NCI-H1436 treated with DMSO at 0.1 percent for 48 hours (cell line): Measurements from ENCODE around the gene NKAIN2.
"Not testable (repeated sequence)": the region's sequence is repeated elsewhere in the genome, so short reads cannot be mapped to it uniquely, and the experiment has no call there.

Source experiments
- DNase-seq: peaks from one replicate; lab custom pipeline; 2025; lab: John Stamatoyannopoulos, UW

The NKAIN2 gene

GRCh38 chr6:124203101-124203811 is 399.6 kb downstream of the NKAIN2 start:
- DNase-seq: no peak

GRCh38 chr6:124203812-124204167 is 400.1 kb downstream of the NKAIN2 start:
- no peak for DNase-seq

DNA sequence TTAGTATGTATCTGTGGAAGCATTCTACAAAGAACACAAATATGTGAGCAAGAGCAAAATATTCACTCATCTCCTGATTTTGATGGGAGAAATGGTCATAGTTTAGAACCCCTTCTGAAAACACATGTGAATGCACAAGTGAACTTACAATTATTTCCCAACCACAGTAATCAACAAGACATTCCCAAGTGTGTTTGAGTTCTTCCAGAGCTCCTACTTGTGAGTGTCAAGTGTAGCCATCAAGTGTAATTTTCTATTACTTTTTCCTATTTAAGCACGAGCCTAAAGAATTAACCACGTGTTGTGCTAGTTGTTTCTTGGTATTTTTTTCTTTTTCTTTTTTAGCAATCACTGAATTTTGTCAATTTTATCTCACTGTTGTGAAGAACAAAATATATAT is 402.3 kb downstream of the NKAIN2 start:
- no peak for DNase-seq

GRCh38 chr6:124223611-124224345 is 420.1 kb downstream of the NKAIN2 start:
- no peak for DNase-seq

- DNase-seq: no peak
Observed at GRCh38 chr6:124226396-124226795, 422.7 kb downstream of the NKAIN2 start.

DNA sequence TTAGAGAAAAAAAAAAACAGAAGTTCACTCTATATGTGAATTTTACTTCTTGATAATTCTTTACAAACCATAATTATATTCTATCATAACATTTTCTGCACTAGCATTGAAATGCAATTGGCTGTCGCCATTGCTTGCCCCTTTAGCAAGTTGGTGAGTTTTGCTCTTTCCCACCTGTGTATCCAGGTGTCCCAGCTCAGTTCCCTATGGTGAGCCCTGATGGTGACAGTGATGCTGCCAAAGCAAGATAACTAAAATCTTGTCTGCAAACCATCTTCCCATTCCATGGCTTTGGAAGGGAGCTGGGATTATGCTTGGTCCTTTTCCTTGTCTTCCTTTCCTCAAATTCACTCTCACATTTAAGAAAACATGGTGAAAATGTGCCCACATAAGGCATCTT is 429.6 kb downstream of the NKAIN2 start:
- no peak for DNase-seq

DNA sequence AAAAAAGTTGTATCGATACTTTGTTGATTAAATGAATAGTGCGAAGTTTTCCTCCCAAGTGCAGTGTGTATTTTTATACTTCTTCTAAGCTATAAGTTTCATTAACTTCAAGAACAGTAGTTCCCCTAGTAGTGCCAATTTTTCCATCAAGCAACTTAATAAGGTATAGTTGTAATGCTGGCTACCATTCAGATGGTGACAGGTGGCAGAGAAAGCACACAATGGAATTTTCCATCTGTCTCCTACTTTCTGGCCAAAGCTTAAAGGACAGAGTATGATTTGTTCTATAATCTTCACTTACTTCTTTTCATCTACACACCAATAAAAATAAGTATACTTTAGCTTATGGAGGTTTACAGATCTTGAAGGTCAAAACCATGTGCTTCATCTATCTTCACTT is 431.1 kb downstream of the NKAIN2 start:
- no peak for DNase-seq

- DNase-seq: no peak
Observed at GRCh38 chr6:124237911-124238310, 434.2 kb downstream of the NKAIN2 start.

- not testable (repeated sequence) for DNase-seq
Observed at GRCh38 chr6:124238408-124238807, 434.7 kb downstream of the NKAIN2 start.

- no peak for DNase-seq
Observed at GRCh38 chr6:124254941-124255685, 451.4 kb downstream of the NKAIN2 start.

- no peak for DNase-seq
Observed at GRCh38 chr6:124260337-124260736, 456.7 kb downstream of the NKAIN2 start.

DNA sequence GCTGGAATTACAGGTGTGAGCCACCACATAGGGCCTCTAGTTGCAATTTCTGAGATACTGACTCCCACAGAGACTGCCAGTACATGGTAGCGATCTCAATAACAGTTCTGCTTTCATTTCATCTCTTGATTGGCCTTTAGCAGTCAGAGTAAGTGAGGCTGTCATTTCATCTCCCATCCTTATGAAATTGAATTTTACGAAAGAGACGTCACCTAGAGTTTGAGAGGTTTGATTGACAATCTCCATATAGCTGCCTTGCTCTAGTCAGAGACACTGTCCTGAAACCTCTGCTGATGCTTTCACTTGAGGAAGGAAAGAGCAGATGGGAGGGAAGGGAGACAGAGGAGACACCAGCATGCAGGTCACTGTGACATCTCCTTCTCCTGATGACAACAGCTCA is 466.1 kb downstream of the NKAIN2 start:
- DNase-seq: no peak

- DNase-seq: no peak
Observed at GRCh38 chr6:124273701-124274100, 470.0 kb downstream of the NKAIN2 start.

GRCh38 chr6:124282541-124282940 is 478.9 kb downstream of the NKAIN2 start:
- no peak for DNase-seq

DNA sequence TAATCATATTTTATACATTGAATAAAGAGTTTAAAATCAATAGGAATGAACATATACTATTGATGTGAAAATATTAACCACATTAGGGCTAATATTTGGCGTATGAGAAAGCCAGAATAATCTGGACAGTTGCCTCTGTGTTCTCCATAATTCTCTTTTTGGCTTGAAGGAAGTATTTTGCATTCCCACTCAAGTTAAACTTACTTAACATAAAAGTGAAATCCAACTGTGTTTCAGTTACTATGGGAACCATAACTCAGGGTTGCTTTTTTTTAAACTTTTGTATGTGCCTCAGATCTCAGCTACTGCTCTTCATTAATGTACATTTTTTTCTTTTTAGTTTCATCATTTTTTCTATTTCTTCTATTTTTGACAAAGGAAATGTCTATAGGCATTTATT is 479.8 kb downstream of the NKAIN2 start:
- DNase-seq: no peak

DNA sequence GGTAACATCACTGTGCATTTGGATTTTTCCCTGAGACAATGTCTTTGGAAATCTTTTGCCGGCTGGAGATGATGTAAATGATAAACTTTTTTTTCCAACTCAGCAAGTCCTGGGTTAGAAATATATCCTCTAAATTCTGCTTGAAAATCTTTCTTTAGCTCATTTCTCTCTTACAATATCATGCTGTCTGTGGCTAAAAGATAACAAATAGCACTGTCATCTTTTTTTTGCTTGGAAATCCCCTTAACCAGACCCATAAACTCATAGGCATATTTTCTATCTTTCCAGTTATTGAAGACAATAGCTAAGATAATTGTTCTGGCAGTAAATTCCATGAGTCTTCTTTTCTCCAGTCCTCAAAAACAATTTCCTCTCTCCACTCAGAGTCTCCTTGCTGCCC is 481.5 kb downstream of the NKAIN2 start:
- no peak for DNase-seq

DNA sequence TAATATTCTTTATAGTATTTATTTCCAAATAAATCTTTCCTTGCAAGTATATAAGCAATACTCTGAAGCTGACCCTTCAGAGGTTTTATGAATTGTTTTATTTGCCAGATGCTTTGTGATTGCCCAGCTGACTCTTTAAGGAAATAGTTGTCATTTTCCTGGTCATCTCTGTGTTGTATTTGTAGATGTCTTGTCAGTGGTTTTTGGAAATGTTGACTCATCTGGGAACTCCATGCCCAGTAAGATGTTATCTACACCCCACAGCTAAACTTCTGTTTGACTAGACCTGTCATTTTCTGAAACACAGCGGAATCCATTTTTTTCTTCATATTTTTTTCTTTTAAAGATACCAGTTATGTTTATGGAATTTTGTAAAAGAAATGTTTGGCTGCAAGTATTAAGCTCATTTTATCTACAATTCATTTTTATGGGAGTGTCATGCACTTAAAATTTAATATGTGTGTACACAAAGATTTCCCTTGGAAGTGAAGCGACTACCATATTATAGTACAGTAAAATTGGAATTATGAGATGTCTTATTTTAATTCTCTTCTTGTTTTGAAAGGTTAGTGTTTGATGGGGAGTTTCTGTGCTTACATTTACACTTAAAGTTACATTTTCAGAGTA is 491.0 kb downstream of the NKAIN2 start:
- no peak for DNase-seq

- DNase-seq: no peak
Observed at GRCh38 chr6:124297507-124297906, 493.8 kb downstream of the NKAIN2 start.

- no peak for DNase-seq
Observed at GRCh38 chr6:124298730-124299129, 495.1 kb downstream of the NKAIN2 start.

- not testable (repeated sequence) for DNase-seq
Observed at GRCh38 chr6:124300907-124301306, 497.2 kb downstream of the NKAIN2 start.

- no peak for DNase-seq
Observed at GRCh38 chr6:124303971-124304370, 500.3 kb downstream of the NKAIN2 start.

GRCh38 chr6:124310139-124310538 is 506.5 kb downstream of the NKAIN2 start:
- no peak for DNase-seq

DNA sequence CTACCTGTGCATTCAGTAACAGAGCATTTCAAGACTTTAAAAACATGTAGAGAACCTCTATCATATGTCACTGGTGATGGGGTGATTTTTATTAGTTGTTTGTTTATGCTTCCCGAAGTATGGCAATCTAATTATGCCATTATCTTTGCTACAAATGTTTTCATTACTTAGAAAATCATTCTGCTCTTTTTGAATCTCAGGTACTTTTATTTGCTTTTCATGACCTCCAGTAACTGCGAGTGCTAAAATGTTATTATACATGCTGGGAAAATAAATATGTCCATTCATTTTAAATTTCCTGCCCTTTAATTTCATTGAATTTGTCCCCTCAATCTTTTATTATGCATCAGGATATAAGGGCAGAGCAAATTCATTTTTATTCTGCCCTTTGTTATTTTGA is 515.7 kb downstream of the NKAIN2 start:
- DNase-seq: no peak
